GM23338 (cell line): Measurements from ENCODE around the gene PGGT1B. TPM values are rescaled to one million over a fixed set of nuclear protein-coding genes. Genes with fewer than 3 reads are reported as not detected.

ENCODE experiments used
- ATAC-seq: fragments of 200-7000 bp; cut with Tn5 transposase; 3 replicates; pipeline ENCODE4 v1.9.1; 2020
- DNase-seq: peaks from one replicate; pipeline ENCODE4 v3.0.0-alpha.2; 2015; ENCODE audit warnings: low spot score
- H2AFZ ChIP-seq: fragments of 200-600 bp; sonication (generic); 2 replicates; pipeline ENCODE4 v1.8.0; 2016; ENCODE audit warnings: antibody characterized with exemption, mild to moderate bottlenecking, moderate library complexity
- H3F3A ChIP-seq: fragments of 200-600 bp; sonication (generic); replicated peaks from 2 replicates; pipeline ENCODE4 v1.8.0; 2017; ENCODE audit warnings: antibody characterized with exemption, mixed run types, low read depth
- H3K27ac ChIP-seq: fragments of 200-600 bp; sonication (generic); 2 replicates; pipeline ENCODE4 v1.6.1; 2016; ENCODE audit warnings: low read depth
- H3K27me3 ChIP-seq: fragments of 200-600 bp; sonication (generic); 2 replicates; pipeline ENCODE4 v1.8.0; 2016; ENCODE audit warnings: mild to moderate bottlenecking, mixed run types, moderate library complexity; ENCODE audit not compliant: insufficient read depth
- H3K36me3 ChIP-seq: fragments of 200-600 bp; sonication (generic); 2 replicates; pipeline ENCODE4 v1.8.0; 2016; ENCODE audit warnings: mild to moderate bottlenecking; ENCODE audit not compliant: insufficient read depth
- H3K4me1 ChIP-seq: fragments of 200-600 bp; sonication (generic); 2 replicates; pipeline ENCODE4 v1.8.0; 2016; ENCODE audit warnings: mild to moderate bottlenecking, moderate library complexity; ENCODE audit not compliant: insufficient read depth
- H3K4me2 ChIP-seq: fragments of 200-600 bp; sonication (generic); 2 replicates; pipeline ENCODE4 v1.7.1; 2017; ENCODE audit warnings: mixed run types
- H3K4me3 ChIP-seq: fragments of 200-600 bp; sonication (generic); 2 replicates; pipeline ENCODE4 v1.6.1; 2016; ENCODE audit warnings: mixed run types
- H3K79me2 ChIP-seq: fragments of 200-600 bp; sonication (generic); replicated peaks from 2 replicates; pipeline ENCODE4 v1.8.0; 2017; ENCODE audit warnings: mild to moderate bottlenecking; ENCODE audit not compliant: insufficient read depth
- H3K9me2 ChIP-seq: fragments of 200-600 bp; sonication (generic); 2 replicates; pipeline ENCODE4 v1.8.0; 2017; ENCODE audit not compliant: insufficient read depth
- H4K20me1 ChIP-seq: fragments of 200-600 bp; sonication (generic); replicated peaks from 2 replicates; pipeline ENCODE4 v1.8.0; 2017; ENCODE audit warnings: mild to moderate bottlenecking; ENCODE audit not compliant: insufficient read depth
- H3K27ac Mint-ChIP-seq: 2 replicates; pipeline ENCODE4 v1.8.0; 2020; ENCODE audit warnings: inconsistent platforms, mild to moderate bottlenecking, moderate library complexity, mixed read lengths
- H3K27me3 Mint-ChIP-seq: 3 replicates; pipeline ENCODE4 v1.8.0; 2022; ENCODE audit warnings: low read depth, mild to moderate bottlenecking, moderate library complexity, mixed read lengths, inconsistent platforms; ENCODE audit not compliant: insufficient read depth, poor library complexity
- H3K36me3 Mint-ChIP-seq: 3 replicates; pipeline ENCODE4 v1.8.0; 2021; ENCODE audit warnings: low read depth, mild to moderate bottlenecking, inconsistent platforms, moderate library complexity, mixed read lengths
- H3K4me1 Mint-ChIP-seq: 3 replicates; pipeline ENCODE4 v1.8.0; 2020; ENCODE audit warnings: mild to moderate bottlenecking, inconsistent platforms, mixed read lengths
- H3K4me3 Mint-ChIP-seq: 3 replicates; pipeline ENCODE4 v1.8.0; 2021; ENCODE audit warnings: moderate library complexity, mild to moderate bottlenecking, inconsistent platforms, mixed read lengths
- H3K9me3 Mint-ChIP-seq: 3 replicates; pipeline ENCODE4 v1.8.0; 2020; ENCODE audit warnings: moderate library complexity, mild to moderate bottlenecking, inconsistent platforms, mixed read lengths
- CREB1 ChIP-seq: fragments of 250-450 bp; sonication (Bioruptor Pico); IDR thresholded peaks from 2 replicates; pipeline ENCODE4 v1.5.0; 2020; ENCODE audit warnings: low read depth, mild to moderate bottlenecking, moderate library complexity
- CTCF ChIP-seq, 2 experiments: fragments of 200-600 bp in 1 of 2; sonication (generic) in 1 of 2; conservative IDR thresholded peaks; 2 replicates each; pipeline versions ENCODE4 v1.5.1 to v1.6.1; 2016 to 2017; ENCODE audit warnings: antibody characterized with exemption in 2 of 2, low read depth in 2 of 2, mild to moderate bottlenecking in 2 of 2, moderate library complexity in 1 of 2
- ETS1 ChIP-seq: IDR thresholded peaks from 2 replicates; pipeline ENCODE4 v1.6.1; 2016; ENCODE audit warnings: antibody characterized with exemption
- EZH2 ChIP-seq: fragments of 200-600 bp; sonication (generic); IDR thresholded peaks from one replicate; pipeline ENCODE4 v1.8.0; 2017; ENCODE audit warnings: antibody characterized with exemption, mild to moderate bottlenecking, low read depth; ENCODE audit not compliant: unreplicated experiment
- EZH2phosphoT487 ChIP-seq: fragments of 200-600 bp; sonication (generic); IDR thresholded peaks from one replicate; pipeline ENCODE4 v1.8.1; 2018; ENCODE audit warnings: antibody characterized with exemption; ENCODE audit not compliant: unreplicated experiment
- JUNB ChIP-seq: IDR thresholded peaks from one replicate; pipeline ENCODE4 v1.6.1; 2016; ENCODE audit warnings: antibody characterized with exemption; ENCODE audit not compliant: unreplicated experiment
- NANOG ChIP-seq: IDR thresholded peaks from 2 replicates; pipeline ENCODE4 v1.6.1; 2016; ENCODE audit warnings: antibody characterized with exemption, borderline replicate concordance
- POLR2AphosphoS5 ChIP-seq: IDR thresholded peaks from 2 replicates; pipeline ENCODE4 v1.6.1; 2016; ENCODE audit warnings: antibody characterized with exemption, low read depth
- REST ChIP-seq: IDR thresholded peaks from one replicate; pipeline ENCODE4 v1.6.1; 2018; ENCODE audit warnings: antibody characterized with exemption; ENCODE audit not compliant: unreplicated experiment
- STAT1 ChIP-seq: IDR thresholded peaks from one replicate; pipeline ENCODE4 v1.6.1; 2016; ENCODE audit warnings: antibody characterized with exemption; ENCODE audit not compliant: unreplicated experiment
- ZNF114 ChIP-seq: fragments of 250-450 bp; sonication (Bioruptor Pico); IDR thresholded peaks from 2 replicates; pipeline ENCODE4 v1.5.0; 2020; ENCODE audit warnings: mild to moderate bottlenecking, moderate library complexity
- ZNF331 ChIP-seq: fragments of 250-450 bp; sonication (Bioruptor Pico); IDR thresholded peaks from 2 replicates; pipeline ENCODE4 v1.5.0; 2020; ENCODE audit warnings: low read depth, mild to moderate bottlenecking, moderate library complexity
- ZNF462 ChIP-seq: fragments of 250-450 bp; sonication (Bioruptor Pico); IDR thresholded peaks from 2 replicates; pipeline ENCODE4 v1.5.0; 2020; ENCODE audit warnings: mild to moderate bottlenecking, moderate library complexity
- polyA plus RNA-seq: library from polyadenylated mRNA; unstranded; fragments of >200 nt; fragmentation: Nextera tagmentation; extraction: Ambion mirVana; gene quantifications from 2 replicates; pipeline ENCODE4 v1.2.1, GENCODE V29; 2016
- total RNA-seq: library from RNA; depleted of rRNA; stranded (reverse); fragments of >200 nt; shearing (Covaris generic); gene quantifications from 2 replicates; pipeline ENCODE4 v1.2.3, GENCODE V29; 2014

PGGT1B gene
- total and polyA plus RNA-seq, 2 experiments from 2014 or later = 8.6 to 12.9 TPM

- no peaks in the 10 kb centered on the region for H3K27me3 ChIP-seq
- no peak overlapping the region for H3K4me3 ChIP-seq
- TF ChIP-seq ETS1 = no peak
- TF ChIP-seq REST = no peak
- no peak for TF ChIP-seq ZNF114 (CRISPR knock-in tag)
- TF ChIP-seq POLR2AphosphoS5 = no peak
- no peak for TF ChIP-seq JUNB
- TF ChIP-seq NANOG = no peak
- TF ChIP-seq ZNF462 (CRISPR knock-in tag) = no peak
- no peak for TF ChIP-seq EZH2phosphoT487
- TF ChIP-seq CTCF (conservative IDR thresholded peaks at IDR 0.05; ENCODE audit: low read depth in 2 of 2) = no peak
- no peak for TF ChIP-seq ZNF331 (CRISPR knock-in tag)
- TF ChIP-seq EZH2 = no peak
- no peak for TF ChIP-seq CREB1 (CRISPR knock-in tag)
- TF ChIP-seq STAT1 = no peak
- H3K4me2 ChIP-seq = no peak overlapping the region
- H3K9me2 ChIP-seq = no peaks in the 10 kb centered on the region
- H3K4me1 ChIP-seq = no peaks in the 10 kb centered on the region
- H3K36me3 ChIP-seq = no peaks in the 10 kb centered on the region
- Mint-ChIP-seq H3K9me3 (no peaks in the 10 kb centered on the region), H3K36me3 (no peaks in the 10 kb centered on the region), H3K27me3 (no peaks in the 10 kb centered on the region), H3K4me1 (no peaks in the 10 kb centered on the region; the same call in 2 of the 3 replicates), H3K4me3 (no peak overlapping the region), H3K27ac (no peak overlapping the region)
- H3K27ac ChIP-seq = no peak overlapping the region
- H2AFZ ChIP-seq = no peak overlapping the region
- no peaks in the 10 kb centered on the region for H3K79me2 ChIP-seq
- DNase-seq (no peak), ATAC-seq (no peak)
- H4K20me1 ChIP-seq = no peaks in the 10 kb centered on the region
- no peaks in the 10 kb centered on the region for H3F3A ChIP-seq
Observed at GRCh38 chr5:115202952-115203351, 59.7 kb downstream of the PGGT1B start.
